GM11168 (cell line): ENCODE data around the gene PPM1K.
"Not testable (repeated sequence)": the region's sequence is repeated elsewhere in the genome, so short reads cannot be mapped to it uniquely, and the experiment has no call there.

Source experiments
- in situ Hi-C: fragments of 300-500 bp; cut with MboI; formaldehyde crosslinking; loops from one replicate; pipeline ENCODE4 v1.12.0; 2022; ENCODE audit warnings: low sequenced_read_pairs; ENCODE audit not compliant: unreplicated experiment

PPM1K gene

DNA sequence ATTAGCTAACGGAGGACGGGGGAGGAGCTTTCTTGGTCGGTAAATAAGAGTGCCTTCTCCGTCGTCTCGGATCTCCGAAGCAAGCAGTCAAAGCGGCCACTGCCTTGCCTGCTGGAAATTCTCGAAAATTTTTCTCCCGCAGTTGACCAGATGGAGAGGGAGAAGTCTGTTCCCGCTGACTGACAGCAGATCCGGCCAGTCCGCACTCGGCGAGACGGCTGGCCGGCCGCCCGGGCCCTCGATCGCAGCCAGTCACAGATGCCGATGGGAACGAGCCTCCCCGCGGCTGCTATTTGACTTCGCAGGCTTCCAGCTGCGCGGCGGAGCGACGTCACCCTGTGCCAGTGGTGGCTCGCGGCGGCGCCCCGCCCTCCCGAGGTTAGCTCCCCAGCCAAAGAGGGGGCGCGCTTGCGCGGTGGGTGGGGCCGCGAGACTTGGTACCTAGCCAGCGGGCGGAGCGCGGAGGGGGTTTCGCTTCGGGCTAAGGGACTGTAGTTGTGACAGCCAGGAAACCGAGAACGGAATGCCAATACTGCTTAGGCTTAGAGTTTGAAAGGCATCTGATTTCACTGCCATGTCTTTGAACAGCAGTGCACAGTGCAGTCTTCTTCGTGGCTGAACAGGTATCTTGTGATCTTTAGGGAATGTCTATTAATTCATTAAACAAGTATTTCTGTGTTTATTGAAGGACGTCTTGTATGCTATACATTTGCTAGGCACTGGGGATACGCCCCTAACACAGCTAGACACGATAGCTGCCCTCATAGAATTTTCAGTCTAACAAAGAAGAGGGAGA, at the start of gene PPM1K:
Gene PPM1K (minus strand): TSS at position 123 of the 796 bp plus-strand sequence. CDS start 5,978 bp downstream, outside the sequence.
- in situ Hi-C loops, result no loop called here

DNA sequence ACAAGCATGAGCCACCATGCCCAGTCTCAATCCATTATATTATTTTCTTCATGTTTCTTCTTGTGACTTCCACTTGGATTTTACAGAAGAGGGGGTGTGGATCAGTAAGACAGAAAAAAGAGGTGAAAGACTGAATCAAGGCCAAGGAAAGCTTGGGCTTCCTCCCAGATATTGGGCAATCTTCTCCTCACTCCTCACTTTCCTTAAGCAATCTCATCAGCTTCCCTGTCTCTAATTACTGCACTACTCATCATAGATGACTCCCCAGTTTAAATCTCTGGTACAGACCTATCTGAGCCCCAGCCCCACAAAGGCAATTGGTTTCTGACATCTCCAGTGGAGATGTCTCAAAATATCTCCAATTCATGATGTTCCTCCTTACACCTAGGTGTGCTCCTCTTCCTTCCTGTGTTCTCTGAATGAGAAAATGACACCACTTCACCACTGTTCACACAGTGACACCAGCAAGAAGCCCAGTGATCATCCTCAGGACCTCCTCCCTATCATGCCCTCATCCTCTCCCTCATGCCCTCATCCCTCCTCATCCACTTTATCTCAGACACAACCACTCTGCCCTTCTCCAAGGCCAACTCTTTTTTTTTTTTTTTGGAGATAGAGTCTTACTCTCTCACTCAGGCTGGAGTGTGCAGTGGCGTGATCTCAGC, 49.5 kb upstream of the PPM1K start:
- in situ Hi-C loops, result no loop called here

DNA sequence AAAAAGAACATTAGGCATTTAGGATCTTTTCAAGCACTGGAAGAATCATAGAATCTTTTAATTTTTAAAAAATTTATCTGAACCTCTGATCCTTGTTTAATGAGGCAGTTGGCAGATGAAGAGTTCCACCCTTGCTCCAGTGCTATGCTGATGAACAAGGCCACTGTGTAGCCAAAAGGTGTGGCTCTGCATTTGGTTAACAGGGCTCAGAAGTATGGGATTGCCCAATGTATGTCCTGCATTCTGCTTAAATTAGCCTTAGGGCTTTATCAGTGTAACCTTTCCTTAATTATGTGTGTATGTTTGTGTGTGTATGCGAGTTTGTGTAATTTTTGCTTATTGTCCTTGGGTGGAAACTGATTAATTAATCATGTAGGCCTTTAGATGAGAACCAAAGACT, 43.3 kb upstream of the PPM1K start:
- in situ Hi-C loops, result no loop called here

DNA sequence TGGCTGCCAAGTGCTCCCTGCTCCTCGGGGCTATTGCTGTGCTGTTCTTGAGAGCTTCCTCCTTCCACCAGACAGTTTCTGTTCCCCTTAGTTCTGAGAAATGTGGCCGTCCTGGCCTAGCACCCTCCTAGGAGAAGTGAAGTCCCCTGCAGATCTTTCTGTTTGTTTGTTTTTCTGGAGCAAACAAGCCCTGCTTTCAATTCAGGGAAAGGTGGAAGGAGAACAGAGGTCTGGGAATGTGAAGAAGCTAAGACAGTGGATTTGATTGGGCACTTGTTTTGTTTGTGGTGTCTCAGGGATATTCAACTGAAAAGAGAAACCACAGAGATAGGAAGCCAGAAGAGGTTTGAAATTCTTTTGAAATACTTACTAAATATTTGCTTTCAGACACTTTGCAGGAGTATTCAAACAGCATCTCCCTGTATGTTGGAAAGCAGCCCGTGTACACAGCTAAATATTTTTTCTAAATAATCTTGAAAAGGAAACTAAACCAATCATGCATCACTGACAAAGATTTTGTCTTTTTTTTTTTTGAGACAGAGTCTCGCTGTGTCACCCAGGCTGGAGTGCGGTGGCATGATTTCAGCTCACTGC, 36.5 kb upstream of the PPM1K start:
- in situ Hi-C loops, result no loop called here

DNA sequence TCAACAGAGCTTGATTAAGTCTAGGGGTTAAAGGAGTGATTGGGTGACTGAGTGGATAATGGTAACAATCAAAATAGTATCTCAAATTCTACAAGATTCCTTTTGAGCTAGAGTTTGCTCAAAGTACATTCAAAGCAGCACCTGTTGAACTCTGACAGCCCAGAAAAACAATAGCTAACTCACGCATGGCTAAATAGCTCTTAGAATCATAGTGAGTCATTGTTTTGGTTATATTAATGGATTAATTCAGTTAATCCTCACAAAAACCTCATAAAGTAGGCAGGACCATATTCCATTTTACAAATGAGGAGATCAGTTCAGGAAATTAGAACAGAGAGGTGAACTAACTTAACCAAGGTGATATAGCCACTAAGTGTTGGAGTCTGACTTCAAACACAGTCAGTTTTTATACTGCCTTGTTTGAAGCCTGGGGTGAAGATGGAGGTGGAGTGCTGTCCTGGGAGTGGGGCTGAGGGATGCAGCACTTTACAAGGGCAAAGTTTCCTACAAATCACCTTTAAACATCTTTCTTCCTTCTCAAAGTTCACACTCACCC, 35.9 kb upstream of the PPM1K start:
- in situ Hi-C loops, result no loop called here

DNA sequence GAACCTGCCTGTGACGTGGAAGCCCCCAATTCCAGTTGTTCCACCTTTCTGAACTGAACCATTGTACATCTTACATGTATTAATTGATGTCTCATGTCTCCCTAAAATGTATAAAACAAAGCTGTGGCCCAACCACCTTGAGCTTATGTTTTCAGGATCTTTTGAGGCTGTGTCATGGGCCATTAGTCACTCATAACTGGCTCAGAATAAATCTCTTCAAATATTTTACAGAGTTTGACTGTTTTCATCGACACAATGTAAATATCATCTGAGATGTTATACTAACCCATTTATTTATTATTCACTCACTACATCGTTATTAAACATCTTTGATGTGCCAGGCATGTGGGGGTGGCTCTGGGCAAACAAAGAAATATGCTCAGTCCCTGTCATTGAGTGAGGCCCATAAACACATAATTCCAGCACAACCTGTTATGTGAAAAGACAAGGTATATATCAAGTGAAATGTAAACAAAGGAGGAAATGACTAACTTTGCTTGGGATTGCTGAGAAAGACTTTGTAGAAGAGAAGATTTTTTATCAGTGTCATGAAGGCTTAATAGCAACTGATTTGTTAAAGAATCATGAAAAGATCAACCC, 34.5 kb upstream of the PPM1K start:
- in situ Hi-C loops, result no loop called here

DNA sequence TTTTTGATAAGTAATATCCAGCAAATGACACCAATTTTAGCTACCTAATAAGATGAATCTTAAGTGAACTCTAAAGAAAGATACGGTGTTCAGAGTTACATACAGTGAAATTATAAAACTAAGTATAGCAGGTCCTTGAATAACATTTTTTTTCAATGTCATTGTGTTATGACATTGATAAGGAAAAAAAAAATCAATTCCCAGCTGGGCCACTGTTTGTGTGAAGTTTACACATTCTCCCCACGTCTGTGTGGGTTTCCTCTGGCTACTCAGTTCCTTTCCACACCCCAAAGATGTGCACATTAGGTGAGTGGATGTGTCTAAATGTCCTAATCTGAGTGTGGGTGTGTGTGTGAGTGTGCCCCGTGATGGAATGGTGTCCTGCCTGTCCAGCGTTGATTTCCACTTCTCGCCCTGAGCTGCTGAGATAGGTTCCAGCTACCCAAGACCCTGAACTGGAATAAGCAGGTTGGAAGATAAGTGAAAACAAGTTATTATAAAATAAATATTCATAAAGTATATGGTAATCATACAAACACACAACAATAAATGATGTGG, 31.2 kb upstream of the PPM1K start:
- in situ Hi-C loops, result no loop called here

DNA sequence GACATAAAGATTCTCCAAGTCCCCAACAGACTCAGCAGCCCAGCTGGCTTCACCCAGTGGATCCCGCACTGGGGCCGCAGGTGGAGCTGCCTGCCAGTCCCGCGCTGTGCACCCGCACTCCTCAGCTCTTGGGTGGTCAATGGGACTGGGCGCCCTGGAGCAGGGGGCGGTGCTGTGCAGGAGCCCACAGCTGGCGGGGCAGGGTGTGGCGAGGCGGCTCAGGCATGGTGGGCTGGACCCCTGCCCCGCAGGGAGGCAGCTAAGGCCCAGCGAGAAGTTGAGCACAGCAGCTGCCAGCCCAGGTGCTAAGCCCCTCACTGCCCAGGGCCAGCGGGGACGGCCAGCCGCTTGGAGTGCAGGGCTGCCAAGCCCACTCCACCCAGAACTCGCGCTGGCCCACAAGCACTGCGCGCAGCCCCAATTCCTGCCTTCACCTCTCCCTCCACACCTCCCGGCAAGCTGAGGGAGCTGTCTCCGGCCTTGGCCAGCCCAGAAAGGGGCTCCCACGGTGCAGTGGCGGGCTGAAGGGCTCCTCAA, 28.8 kb upstream of the PPM1K start:
- in situ Hi-C loops, result not testable (repeated sequence)

DNA sequence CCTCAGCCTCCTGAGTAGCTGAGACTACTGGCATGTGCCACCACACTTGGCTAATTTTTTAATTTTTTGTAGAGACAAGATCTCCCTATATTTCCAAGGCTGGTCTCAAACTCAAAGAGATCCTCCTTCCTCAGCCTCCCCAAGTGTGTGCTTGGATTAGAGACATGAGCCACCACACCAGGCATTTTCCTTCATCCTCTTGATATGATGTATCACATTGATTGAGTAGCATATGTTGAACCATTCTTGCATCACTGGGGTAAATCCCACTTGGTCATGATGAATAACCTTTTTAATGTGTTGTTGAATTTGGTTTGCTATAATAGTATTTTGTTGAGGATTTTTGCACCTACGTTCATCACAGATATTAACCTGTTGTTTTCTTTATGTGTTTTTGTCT, 24.2 kb upstream of the PPM1K start:
- in situ Hi-C loops, result no loop called here

DNA sequence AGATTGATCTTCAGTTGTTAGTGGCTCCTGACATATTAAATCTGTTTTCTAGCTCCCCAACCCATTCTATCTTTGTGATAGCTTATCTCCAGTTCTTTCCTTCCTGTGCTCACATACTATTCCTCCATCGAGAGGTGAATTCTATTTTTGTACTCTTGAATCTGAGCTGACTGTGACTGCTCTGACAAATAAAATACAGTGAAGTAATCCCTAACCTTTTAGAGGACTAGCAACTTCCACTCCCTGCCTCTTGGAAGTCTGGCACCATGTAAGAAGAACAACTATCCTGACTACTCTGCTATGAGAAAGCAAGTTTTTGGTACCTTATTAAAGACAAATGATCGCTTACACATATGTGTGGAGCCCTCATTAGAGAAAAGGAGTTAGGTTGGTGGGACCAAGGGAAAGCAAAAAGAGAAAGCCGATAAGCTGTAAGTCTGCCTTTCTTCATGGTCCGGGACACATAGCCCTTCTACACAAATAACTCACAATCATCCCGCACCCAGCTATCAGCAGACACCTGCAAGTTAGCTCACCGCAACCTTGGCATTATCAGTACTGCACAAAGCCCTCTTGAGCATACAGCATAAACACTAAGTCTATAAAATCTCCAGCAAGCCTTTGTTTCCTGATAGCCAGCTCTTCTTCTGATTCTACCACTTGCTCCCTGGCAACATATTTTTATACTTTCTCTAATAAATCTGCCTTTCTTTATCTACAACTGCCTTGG, 13.5 kb upstream of the PPM1K start:
- in situ Hi-C loops, result no loop called here

DNA sequence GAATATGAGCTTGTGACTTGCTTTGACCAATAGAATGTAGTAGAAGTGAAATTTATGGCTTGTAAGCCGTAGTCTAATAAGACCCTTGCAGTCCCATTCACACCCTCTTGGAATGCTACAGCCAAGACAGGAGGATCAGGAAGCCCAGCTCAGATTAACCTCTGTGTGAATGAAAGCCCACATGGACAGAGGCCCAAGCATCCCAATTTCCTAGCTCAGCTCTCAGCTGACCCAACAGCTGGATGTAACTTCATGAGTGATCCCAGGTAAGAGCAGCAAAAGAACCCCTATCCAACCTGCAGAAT, 12.8 kb upstream of the PPM1K start:
- in situ Hi-C loops, result no loop called here

DNA sequence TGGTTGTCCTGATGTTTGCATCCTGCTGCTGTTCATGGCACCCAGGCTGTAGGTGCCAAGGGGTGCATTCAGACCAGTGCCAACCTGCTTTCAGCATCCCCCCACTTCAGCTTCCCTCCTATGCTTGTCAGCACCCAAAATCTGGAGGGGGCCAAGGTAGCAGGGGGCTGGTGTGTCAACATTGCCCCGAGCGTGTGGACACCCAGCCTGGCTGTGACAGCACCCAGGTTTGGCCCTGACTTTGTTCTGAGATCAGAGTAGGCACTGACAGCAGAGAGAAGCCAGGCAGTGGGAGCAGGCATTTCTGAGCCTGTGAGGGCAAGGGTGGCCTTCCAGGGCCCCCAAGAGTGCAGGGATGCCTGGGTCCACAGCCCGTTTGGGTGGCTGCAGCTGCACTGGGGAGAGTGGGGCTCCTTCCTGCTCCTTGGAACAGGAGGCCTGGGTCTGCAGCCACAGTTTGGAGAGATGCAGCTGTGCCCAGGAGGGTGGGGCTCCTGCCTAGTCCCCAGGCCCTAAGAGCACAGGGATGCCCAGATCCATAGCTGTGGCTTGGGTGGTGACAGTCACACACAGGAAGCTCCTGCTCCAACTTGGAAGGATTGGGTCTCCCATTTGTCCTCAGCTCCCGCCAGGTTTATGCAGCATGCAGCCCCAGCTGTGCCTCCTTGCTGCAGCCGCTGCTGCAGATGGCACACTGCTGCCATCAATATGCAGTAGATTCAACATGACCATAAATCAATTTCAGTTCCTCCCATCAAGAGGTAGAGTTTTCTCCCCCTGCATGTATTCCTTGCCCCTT, 12.3 kb upstream of the PPM1K start:
- in situ Hi-C loops, result no loop called here

DNA sequence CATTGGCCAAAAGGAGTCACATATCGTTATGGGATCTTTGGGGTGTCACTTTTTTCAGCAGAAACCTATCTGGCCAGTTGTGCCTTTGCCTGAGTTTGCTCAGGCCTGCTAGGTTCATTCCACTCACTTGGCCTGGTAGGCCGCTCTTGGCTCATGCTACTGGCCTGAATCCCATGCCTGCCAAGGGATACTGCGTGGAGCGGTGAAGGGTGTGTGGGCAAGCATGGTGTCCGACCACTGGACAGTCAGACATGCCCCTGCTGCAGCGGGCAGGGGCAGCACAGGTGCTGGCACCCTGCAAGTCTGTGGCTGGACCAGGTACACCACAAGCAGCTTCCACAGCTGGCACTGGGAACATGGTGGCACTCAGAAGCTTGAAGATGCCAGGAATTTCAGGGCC, 11.3 kb upstream of the PPM1K start:
- in situ Hi-C loops, result no loop called here

DNA sequence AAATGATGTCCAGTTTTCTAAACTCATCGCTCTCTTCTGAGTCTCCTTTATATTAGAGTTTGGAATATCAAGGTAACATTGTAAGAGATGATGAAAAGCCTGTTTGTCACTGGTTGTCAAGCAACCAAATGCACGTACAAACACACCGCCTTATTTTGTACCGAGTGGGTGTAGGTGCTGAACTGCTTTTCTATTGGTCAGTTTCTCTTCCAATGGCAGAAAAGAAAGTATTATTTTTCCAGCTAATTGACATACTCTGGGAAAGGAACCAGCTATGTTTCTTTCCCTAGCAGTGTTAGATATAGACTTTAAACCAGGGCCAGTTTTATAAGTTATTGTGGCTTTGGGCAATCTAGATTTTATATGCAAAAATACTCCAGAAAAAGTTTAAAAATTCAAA, 6.6 kb upstream of the PPM1K start:
- in situ Hi-C loops, result no loop called here

DNA sequence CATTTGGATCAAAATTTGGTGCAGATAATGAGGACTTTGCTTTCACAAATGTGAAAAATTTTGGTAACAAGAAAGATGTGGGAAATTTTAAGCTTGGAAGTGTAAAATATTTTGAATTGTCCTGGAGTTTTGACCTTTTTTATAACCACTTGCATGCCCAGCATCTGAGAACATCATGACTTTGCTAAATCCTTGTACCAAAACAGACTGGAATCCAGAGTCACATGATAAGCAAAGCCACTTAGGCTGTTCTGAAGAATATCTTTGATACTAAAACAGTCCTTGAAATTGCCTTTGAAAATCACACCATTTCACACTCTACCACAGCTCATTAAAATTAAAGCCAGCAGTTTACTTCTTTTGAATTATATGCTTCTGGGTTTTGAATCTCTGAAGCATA, 2.5 kb upstream of the PPM1K start:
- in situ Hi-C loops, result no loop called here

DNA sequence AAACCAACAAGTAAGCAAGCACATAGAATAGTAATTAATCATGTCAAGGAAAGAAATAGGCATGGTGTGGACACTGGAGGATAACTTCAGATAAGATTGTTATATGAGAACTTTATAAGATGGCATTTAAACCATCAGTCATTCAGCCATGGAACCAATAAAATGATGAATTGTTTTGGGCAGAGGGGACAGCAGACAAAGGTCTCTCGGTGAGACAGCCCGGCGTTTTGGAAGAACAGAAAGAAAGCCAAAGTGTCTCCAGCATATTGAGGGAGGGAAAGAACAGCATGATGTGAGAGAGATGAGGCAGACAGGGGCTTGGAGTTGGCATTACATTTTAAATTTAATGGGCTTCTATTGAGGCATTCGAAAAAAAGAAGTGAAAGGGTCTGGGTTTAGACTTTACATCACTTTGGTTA, 883 bp upstream of the PPM1K start:
- in situ Hi-C loops, result no loop called here

DNA sequence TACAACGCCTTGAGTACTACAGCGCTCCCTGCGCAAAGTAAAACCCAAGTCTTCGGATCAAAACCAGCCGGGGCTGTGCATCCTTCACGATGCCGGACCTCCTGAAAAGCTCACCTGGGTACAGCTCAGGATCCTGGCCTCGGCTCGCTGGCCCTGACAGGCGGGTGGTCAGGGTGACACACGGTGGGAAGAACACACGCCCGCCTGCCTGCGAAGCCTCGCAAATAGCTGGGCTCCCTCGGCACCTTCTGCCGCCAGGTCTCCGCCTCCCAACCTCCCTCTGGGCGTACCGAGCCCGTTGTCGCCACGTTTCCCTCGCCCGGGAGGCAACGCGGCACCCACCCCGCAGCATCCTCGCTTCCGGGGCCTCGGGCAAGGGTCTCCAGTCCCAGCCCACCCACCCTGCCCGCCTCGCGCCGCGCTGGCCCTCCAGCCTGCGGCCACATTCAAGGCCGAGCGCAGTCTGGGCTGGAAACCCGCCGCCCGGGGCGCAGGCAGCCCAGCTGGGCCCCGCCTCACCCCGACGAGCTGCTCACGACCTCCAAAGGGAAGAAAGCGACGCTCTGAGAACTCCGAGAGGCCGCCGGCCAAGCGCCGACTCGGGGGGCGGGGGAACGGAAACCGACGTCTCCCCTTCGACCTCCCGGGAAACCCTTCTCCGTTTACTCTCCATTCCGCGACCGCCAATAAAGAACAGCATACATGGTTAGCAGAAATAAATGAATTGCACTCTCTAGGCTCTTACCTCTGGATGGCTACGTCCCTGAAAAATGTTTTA, 511 bp downstream of the PPM1K start:
- in situ Hi-C loops, result no loop called here

DNA sequence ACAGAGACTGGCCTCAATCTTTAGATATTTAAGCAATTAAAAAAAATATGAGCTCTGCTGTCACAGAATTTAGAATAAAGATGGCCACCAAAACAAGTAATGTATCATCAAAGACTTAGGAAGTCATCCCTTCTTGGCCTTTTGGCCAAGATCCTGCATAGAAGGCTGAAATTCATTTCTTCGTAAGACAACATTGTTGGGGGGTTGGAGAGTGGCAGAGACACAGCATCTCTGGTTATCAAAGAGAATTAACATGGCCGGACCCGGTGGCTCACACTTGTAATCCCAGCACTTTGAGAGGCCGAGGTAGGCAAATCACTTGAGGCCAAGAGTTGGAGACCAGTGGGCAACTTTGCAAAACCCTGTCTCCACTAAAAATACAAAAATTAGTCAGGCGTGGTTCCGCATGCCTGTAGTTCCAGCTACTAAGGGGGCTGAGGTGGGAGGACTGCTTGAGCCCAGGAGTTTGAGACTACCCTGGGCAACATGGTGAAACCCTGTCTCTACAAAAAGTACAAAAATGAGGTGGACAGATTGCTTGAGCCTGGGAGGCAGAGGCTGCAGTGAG, 4.0 kb downstream of the PPM1K start:
- in situ Hi-C loops, result no loop called here
